ENCODE results near the gene PCBP2. TPM values are rescaled to one million over a fixed set of nuclear protein-coding genes. Genes with fewer than 3 reads are reported as not detected.
"Not testable (repeated sequence)": the region's sequence is repeated elsewhere in the genome, so short reads cannot be mapped to it uniquely, and the experiment has no call there.

The PCBP2 gene
- total RNA-seq, 1 donor from 2014 or later = 300 TPM

DNA sequence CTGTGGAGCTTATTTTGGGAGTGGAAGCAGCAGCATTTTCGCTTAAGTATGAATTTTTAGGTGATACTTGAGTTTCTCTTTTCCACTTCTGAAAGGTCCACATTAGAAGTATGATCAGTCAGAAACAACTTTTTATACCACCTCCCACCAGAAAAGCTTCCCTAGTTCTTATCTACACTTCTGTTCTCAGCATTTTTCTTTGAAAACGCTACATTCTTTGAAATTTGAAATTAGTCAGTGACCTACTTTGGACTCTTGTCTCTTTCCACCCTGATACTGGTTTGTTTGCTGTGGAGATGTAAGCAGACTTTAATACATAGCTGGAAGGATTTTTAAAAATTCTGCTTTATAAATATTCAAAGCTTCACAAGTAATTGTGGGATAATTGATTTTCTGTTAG is 22.2 kb downstream of the PCBP2 start:
- no peak for DNase-seq

- no peak for DNase-seq
Observed at GRCh38 chr12:53474819-53475218, 22.9 kb downstream of the PCBP2 start.

- no peak for DNase-seq
Observed at GRCh38 chr12:53476769-53477209, 24.9 kb downstream of the PCBP2 start.

GRCh38 chr12:53478865-53479264 is 27.0 kb downstream of the PCBP2 start:
- DNase-seq = no peak

DNA sequence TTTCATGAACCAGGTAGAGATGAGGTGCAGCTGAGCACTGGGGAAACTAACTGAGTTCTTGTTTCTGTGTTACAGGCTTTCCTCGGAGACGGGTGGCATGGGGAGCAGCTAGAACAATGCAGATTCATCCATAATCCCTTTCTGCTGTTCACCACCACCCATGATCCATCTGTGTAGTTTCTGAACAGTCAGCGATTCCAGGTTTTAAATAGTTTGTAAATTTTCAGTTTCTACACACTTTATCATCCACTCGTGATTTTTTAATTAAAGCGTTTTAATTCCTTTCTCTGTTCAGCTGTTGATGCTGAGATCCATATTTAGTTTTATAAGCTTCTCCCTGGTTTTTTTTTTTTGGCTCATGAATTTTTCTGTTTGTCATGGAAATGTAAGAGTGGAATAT is 27.4 kb downstream of the PCBP2 start:
- no peak for DNase-seq

- DNase-seq = no peak
Observed at GRCh38 chr12:53480491-53481442, 28.9 kb downstream of the PCBP2 start.

DNA sequence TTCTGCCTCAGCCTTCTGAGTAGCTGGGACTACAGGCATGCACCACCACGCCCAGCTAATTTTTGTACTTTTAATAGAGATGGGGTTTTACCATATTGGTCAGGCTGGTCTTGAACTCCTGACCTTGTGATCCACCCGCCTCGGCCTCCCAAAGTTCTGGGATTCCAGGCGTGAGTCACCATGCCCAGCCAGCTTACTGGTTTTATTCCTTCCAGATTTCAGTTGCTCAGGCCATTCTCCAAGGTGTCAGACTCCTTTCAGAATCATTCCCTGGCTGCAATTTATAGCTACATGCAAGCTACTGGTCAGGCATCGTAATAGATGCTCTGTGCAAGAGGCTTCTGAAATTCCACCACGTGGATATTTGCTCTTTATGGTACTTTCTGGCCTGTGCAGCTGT is 29.6 kb downstream of the PCBP2 start:
- DNase-seq = not testable (repeated sequence)

- no peak for DNase-seq
Observed at GRCh38 chr12:53481939-53482586, 30.2 kb downstream of the PCBP2 start.

DNA sequence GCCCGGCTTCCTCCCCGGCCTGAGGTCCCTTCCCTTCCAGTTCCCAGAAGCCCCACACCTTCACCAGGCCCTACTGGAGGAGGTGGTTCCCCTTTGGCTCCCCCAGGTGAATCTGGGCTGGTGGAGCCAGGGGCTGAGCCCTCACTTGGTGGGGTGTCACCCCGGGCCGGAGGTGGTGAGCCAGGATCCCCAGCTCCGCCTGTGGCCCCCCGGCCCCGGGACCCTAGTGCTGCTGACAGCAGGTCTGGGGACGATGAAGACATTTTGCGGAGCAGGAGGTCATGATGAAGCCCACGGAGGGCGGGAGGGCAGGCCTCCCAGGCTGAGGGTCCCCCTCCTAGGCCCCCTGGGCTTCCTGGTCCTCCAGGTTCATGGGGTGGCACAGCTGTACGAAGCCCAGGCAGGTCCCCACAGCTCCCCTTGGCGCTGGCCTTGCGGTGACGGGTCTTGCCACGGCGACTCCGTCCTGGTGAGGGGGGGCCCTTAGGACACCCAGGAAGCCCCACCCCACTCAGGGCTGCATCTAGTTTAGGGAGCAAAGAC is 30.8 kb downstream of the PCBP2 start:
- no peak for DNase-seq

DNA sequence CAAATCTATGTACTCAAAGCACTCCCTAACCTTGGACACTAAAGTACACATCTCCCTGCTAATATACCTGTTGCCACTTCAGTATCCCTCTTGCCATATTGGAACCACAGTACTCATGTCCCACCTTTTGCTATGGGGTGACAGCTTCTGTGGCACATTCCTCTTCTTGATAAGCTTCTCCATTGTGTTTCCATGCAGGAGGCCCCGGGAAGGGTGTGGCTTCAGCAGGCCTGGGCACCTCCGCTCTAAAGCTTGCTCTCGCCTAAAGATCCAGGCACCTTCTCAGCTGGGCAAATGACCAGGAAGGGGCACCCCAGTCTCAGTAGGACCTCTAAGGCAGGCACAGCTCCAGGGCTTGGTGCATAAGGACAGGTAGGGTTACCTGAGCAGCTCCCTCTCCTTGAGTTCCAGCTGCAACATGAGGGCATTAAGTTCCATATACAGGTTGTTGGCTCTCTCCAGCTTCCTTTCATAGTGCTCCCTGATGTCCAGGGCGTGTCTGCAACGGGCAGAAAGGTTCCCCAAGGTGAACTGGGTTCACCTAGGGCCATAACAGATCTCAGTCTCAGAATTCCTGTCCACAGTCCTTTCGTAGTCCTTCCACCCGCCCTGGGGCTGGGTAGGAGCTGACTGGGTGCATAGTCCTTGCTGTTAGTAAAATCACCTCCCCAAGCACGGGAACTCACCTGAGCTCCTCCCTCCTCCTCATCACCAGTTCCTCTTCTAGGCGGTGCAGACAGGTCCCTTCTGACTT is 31.5 kb downstream of the PCBP2 start:
- no peak for DNase-seq

DNA sequence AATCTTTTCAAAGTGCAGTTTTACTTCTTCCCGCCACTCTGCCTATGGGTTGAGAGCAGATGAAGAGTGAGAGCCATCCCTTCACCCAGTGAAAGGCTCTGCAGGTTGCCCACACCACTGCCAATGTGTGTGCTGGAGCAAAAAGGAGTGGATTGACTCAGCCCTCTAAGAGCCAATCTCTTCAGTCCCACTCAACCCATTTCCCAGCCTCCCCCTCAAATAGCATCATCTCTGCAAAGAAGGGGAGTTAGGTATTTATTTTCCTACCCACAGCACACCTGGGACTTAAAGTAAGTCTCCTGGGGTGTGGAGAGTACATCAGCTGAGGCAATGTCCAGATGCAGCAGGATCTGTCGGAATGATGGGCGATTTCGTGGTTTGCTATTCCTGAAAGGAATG is 32.1 kb downstream of the PCBP2 start:
- no peak for DNase-seq

GRCh38 chr12:53484686-53485575 is 33.0 kb downstream of the PCBP2 start:
- DNase-seq = no peak

- DNase-seq = no peak
Observed at GRCh38 chr12:53485955-53486735, 34.2 kb downstream of the PCBP2 start.

- no peak for DNase-seq
Observed at GRCh38 chr12:53486736-53487487, 35.0 kb downstream of the PCBP2 start.

DNA sequence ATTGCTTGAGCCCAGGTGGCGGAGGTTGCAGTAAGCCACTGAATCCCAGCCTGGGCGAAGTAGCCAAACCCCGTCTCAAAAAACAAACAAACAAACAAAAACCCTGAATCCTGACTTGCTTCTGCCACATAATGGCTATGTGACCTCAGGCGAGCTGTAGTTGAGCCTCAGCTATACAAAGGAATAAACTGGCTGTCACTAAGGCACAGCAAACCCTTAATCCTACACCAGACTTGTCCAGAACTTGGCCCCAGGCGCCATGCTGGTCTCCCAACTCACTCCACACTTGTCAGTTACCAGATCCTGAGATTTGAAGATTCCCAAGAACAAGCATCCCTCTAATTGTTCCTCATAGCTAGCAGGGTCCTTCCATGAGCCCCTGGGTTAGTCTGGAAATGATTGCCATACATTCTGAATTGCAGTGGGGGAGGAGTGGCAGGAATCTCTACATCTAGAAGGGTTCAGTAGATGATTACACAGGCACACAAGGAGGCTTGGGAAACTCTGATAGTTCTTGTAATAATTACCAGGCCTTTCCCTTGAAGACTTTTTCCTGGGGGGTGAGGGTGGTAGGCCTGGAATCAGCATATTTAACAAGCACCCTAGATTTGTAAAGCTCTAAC is 37.5 kb downstream of the PCBP2 start:
- DNase-seq = no peak

GRCh38 chr12:53492188-53492587 is 40.3 kb downstream of the PCBP2 start:
- peak; percentile 35 for DNase-seq

DNA sequence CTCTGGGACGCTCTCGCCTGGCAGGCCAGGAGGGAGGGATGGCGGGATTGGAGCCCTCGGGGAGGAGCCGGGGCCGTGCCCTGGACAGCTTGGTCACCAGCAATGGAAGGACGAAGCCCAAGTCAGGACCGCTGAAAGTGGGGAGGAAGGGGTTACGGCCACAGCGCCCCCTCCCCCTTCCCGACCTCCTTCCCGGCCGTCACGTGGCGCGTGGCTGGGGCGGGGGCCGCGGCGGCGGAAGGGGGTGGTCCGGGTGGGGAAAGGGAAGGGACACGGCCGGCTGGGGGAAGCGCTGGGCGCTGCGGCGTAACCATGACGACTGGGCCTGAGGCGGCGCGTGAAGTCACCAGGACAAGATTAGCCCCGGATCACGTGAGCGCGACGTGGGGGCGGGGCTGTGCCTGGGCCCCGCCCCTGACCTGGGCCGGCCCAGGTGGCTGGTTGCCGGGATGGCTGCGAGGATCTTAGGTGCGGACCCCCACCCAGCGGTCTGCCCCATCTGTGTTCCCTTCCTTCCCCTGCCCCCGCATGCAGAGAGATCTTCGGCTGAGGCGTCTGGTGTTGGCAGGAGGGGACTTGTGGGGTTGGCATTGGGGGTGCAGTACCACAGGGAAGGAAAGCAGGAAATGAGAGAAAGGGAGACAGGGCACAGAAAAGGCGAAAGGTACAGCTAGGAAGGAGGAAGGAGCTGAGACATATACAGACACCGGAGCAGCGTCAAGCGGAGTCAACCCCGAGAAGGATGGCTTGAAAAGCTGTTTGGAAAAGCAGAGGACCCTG is 41.1 kb downstream of the PCBP2 start:
- DNase-seq = peak; percentile 98

- DNase-seq = peak; percentile 38
Observed at GRCh38 chr12:53493610-53494391, 41.9 kb downstream of the PCBP2 start.
